ENCODE results near the gene SAP30.

- TF ChIP-seq, protein P1, sequence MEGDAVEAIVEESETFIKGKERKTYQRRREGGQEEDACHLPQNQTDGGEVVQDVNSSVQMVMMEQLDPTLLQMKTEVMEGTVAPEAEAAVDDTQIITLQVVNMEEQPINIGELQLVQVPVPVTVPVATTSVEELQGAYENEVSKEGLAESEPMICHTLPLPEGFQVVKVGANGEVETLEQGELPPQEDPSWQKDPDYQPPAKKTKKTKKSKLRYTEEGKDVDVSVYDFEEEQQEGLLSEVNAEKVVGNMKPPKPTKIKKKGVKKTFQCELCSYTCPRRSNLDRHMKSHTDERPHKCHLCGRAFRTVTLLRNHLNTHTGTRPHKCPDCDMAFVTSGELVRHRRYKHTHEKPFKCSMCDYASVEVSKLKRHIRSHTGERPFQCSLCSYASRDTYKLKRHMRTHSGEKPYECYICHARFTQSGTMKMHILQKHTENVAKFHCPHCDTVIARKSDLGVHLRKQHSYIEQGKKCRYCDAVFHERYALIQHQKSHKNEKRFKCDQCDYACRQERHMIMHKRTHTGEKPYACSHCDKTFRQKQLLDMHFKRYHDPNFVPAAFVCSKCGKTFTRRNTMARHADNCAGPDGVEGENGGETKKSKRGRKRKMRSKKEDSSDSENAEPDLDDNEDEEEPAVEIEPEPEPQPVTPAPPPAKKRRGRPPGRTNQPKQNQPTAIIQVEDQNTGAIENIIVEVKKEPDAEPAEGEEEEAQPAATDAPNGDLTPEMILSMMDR (IDR thresholded peaks at IDR 0.05): no peak
- TF ChIP-seq POLR2AphosphoS5 (IDR thresholded peaks at IDR 0.05; ENCODE audit: insufficient read depth in 1 of 2, low read depth in 1 of 2) (no peak), POLR2A (IDR thresholded peaks at IDR 0.05) (no peak)
Measured at GRCh38 chr4:173401063-173401462, 30.3 kb downstream of the SAP30 start.

Measured in vagina (tissue), 2 donors.